HG03103 (cell line): ENCODE results near the gene COMMD4.

ENCODE experiments used
- ATAC-seq: cut with Tn5 transposase; IDR thresholded peaks from one replicate; pipeline ENCODE4 v1.9.1; 2021; ENCODE audit warnings: low read depth; ENCODE audit not compliant: unreplicated experiment

The COMMD4 gene

DNA sequence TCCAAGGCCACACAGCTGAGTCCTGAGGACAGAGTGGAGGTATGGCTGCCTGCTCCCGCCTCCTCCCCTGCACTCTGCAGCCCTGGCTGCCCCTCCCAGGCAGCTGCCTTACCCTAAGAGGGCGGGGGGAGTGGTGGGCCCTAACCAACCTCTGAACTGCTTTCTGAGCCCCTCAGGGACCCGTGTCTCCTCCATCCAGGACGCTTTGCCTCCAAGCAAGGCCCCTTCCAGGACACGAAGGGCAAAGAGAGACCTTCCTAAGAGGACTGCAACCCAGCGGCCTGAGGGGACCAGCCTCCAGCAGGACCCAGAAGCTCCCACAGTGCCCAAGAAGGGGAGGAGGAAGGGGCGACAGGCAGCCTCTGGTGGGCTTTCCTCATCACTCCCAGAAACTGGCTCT lies 18.6 kb downstream of the COMMD4 start:
- no peak for ATAC-seq

DNA sequence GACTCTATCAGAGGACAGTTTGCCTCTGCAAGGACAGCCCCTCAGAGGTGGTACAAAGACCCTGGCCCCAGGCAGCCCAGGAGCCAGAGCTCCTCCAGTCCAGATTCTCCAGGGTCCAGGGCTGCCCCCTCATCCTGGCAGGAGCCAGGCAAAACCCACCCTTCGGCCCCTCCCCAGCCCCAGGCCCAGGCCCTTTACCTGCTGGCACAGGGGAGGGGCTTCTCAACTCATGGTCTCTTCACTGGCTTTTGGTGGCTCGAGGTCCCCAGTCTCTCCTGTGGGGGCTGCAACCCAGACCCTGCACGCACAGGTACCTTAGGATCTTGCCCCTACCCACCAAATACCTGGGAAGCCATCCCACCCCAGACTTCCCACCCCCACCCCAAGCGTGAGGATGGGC lies 19.5 kb downstream of the COMMD4 start:
- no peak for ATAC-seq

- no peak for ATAC-seq
These were observed 20.1 kb downstream of the COMMD4 start for GRCh38 chr15:75356006-75356405.

GRCh38 chr15:75356517-75356916 lies 20.7 kb downstream of the COMMD4 start:
- no peak for ATAC-seq

GRCh38 chr15:75357976-75358673 lies 22.3 kb downstream of the COMMD4 start:
- no peak for ATAC-seq

- ATAC-seq, result no peak
These were observed 23.1 kb downstream of the COMMD4 start for GRCh38 chr15:75358771-75359536.

- ATAC-seq, result no peak
These were observed 23.8 kb downstream of the COMMD4 start for GRCh38 chr15:75359537-75360250.

GRCh38 chr15:75360391-75360790 lies 24.5 kb downstream of the COMMD4 start:
- no peak for ATAC-seq

DNA sequence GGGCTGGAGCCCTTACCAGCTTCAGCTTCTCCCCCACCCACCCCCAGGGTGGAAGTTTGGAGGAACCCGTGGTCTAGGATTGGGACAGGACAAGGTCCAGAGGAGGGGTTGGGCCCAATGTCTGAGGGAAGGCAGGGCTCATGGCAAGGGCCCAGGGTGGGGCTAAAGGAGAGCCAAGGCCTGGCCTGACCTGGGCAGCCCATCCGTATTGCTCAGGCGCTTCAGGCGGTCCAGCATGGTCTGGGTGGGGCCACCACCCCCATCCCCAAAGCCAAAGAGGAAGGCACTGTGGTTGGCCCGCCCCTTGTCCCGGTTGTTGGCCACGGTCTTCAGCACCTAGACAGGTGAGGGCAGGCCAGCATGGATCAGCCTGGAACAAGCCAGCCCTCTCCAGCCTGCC lies 25.0 kb downstream of the COMMD4 start:
- ATAC-seq, result no peak

DNA sequence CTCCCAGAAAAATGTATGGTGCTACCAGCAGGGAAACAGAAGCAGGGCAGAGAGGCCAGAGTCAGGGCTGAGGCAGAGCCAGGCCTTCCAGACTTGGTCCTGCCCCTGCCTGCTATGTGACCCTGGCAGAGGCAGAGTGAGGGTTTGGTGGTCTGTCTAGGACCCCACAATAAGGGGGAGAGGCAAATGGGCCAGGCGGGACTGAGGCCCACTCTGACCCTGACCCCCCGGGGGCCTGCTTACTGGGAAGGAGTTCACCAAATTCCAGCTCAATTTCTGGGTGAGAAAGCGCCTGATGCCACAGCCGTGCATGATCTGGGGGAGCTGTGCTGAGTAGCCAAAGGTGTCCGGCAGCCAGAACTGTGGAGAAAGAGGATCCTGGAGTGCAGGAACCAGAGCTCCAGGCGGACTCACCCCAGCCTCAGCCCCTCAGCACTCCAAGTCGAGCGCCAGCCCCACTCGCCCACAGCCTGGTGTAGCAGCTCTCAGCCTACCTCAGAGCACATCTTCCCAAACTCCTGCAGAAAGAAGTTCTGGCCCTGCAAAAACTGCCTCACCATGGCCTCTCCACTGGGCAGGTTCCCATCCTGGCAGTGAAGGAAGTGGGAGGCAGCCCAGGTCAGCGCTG lies 25.6 kb downstream of the COMMD4 start:
- ATAC-seq, result no peak

- no peak for ATAC-seq
These were observed 26.3 kb downstream of the COMMD4 start for GRCh38 chr15:75361989-75362641.

- ATAC-seq, result no peak
These were observed 26.9 kb downstream of the COMMD4 start for GRCh38 chr15:75362642-75363249.

- ATAC-seq, result no peak
These were observed 27.9 kb downstream of the COMMD4 start for GRCh38 chr15:75363786-75364185.

DNA sequence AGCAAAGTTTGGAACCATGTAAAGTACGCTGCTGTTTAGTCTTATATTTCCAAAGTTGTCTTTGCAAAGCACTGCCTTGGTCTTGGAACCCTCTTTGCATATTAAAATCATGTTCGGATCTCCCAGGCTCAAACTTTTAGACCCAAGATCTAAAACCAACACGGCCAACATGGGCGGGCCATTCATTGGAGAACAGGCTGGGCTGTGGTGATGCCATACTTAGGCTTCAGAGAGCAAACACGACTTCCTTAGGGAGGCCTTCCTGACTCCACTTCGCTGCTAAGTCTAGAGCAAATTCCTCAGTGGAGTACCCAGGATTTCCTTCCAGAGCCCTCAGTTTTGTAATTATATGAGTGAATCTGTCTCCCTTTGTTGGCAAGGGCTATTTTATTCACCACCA lies 29.0 kb downstream of the COMMD4 start:
- no peak for ATAC-seq

DNA sequence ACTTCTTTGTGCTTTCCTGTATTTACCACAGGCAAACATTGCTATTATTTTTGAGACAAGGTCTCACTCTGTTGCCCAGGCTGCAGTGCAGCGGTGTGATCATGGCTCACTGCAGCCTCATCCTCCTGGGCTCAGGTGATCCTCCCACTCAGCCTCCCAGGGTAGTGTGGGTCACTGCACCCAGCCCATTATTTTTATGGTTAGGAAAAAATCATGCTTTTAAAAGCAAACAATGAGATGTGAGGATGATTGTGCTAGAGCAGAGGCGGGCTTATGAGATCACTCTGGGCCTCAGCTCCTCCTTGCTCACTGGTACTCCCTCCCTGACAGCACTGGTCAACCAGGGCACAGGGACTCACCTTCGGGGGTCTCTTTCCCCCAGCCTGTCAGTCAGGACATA lies 30.3 kb downstream of the COMMD4 start:
- no peak for ATAC-seq

GRCh38 chr15:75367006-75367405 lies 31.1 kb downstream of the COMMD4 start:
- no peak for ATAC-seq

DNA sequence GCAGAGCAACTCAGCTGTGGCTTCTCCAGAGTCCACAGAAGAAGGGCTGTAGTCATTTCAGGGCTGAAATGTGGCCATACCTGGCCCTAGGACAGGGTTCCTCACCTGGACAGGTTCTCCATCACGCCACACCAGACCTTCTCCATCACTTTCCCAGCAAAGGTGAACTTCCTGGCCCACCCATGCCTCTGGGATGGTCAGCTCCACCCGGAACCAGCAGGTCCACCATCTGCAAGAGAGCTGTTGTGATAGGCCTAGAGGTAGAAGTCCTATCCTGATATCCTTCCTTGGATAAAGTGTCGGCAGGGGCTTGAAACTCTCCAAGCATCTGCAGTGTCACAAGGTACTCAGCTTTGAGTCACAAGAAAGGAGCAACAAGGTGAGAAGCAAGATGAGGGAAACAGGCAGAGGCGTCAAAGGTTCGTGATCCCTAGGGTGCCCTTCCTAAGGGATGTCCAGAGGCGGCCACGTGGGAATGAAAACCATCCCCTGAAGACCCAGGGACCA lies 31.6 kb downstream of the COMMD4 start:
- ATAC-seq, result no peak

- peak; percentile 81 for ATAC-seq
These were observed 32.2 kb downstream of the COMMD4 start, which contains the start of gene MAN2C1 for GRCh38 chr15:75367913-75368688. Gene MAN2C1 (minus strand): TSS chr15:75368607. CDS start chr15:75368583, 24 bp downstream.

- ATAC-seq, result no peak
These were observed 32.9 kb downstream of the COMMD4 start for GRCh38 chr15:75368689-75369239.
